SK-N-SH treated with all-trans-retinoic acid at 6 μM for 48 hours (cell line): Measurements from ENCODE around the gene PIWIL4.
"Not testable (repeated sequence)": the region's sequence is repeated elsewhere in the genome, so short reads cannot be mapped to it uniquely, and the experiment has no call there.

Experiments used
- ATAC-seq: fragments of 200-7000 bp; cut with Tn5 transposase; 3 replicates; pipeline ENCODE4 v1.9.1; 2020; ENCODE audit warnings: mild to moderate bottlenecking, moderate library complexity
- ARNTL ChIP-seq: fragments of 450-650 bp; formaldehyde crosslinking; IDR thresholded peaks from 2 replicates; pipeline ENCODE4 v1.5.0; 2020; ENCODE audit warnings: low read depth, mild to moderate bottlenecking, moderate library complexity, borderline replicate concordance
- CSDC2 ChIP-seq: fragments of 250-450 bp; sonication (Bioruptor Pico); IDR thresholded peaks from 2 replicates; pipeline ENCODE4 v1.5.0; 2020; ENCODE audit warnings: mild to moderate bottlenecking, moderate library complexity
- ESRRG ChIP-seq: fragments of 250-450 bp; sonication (Bioruptor Pico); IDR thresholded peaks from 2 replicates; pipeline ENCODE4 v1.6.1; 2021; ENCODE audit warnings: mild to moderate bottlenecking
- GLIS3 ChIP-seq: fragments of 250-450 bp; sonication (Bioruptor Pico); IDR thresholded peaks from 2 replicates; pipeline ENCODE4 v1.5.0; 2020; ENCODE audit warnings: mild to moderate bottlenecking, moderate library complexity
- OSR1 ChIP-seq: fragments of 250-450 bp; sonication (Bioruptor Pico); IDR thresholded peaks from 2 replicates; pipeline ENCODE4 v1.8.0; 2022; ENCODE audit warnings: moderate library complexity, mild to moderate bottlenecking, inconsistent platforms
- PPARA ChIP-seq: fragments of 250-450 bp; sonication (Bioruptor Pico); IDR thresholded peaks from 2 replicates; pipeline ENCODE4 v1.5.0; 2020; ENCODE audit warnings: mild to moderate bottlenecking, borderline replicate concordance
- RARB ChIP-seq: fragments of 250-450 bp; sonication (Bioruptor Pico); IDR thresholded peaks from 2 replicates; pipeline ENCODE4 v1.8.0; 2021; ENCODE audit warnings: mild to moderate bottlenecking, moderate library complexity
- SNAI2 ChIP-seq: fragments of 250-450 bp; sonication (Bioruptor Pico); IDR thresholded peaks from 2 replicates; pipeline ENCODE4 v1.5.0; 2020; ENCODE audit warnings: mild to moderate bottlenecking, moderate library complexity
- TCF4 ChIP-seq: fragments of 250-450 bp; sonication (Bioruptor Pico); IDR thresholded peaks from 2 replicates; pipeline ENCODE4 v1.8.0; 2021; ENCODE audit warnings: mild to moderate bottlenecking, moderate library complexity, borderline replicate concordance
- TOX ChIP-seq: fragments of 250-450 bp; sonication (Bioruptor Pico); IDR thresholded peaks from 2 replicates; pipeline ENCODE4 v1.8.0; 2021; ENCODE audit warnings: mild to moderate bottlenecking, moderate library complexity, borderline replicate concordance
- ZC3H10 ChIP-seq: fragments of 250-450 bp; sonication (Bioruptor Pico); IDR thresholded peaks from 2 replicates; pipeline ENCODE4 v1.5.1; 2021; ENCODE audit warnings: mild to moderate bottlenecking, moderate library complexity
- ZFP3 ChIP-seq: fragments of 250-450 bp; sonication (Bioruptor Pico); IDR thresholded peaks from 2 replicates; pipeline ENCODE4 v1.5.0; 2020; ENCODE audit warnings: mild to moderate bottlenecking, moderate library complexity
- ZFP30 ChIP-seq: fragments of 450-650 bp; formaldehyde crosslinking; IDR thresholded peaks from 2 replicates; pipeline ENCODE4 v1.5.0; 2022; ENCODE audit warnings: mild to moderate bottlenecking, moderate library complexity
- ZNF565 ChIP-seq: fragments of 450-650 bp; formaldehyde crosslinking; conservative IDR thresholded peaks from 2 replicates; pipeline ENCODE4 v1.5.0; 2020; ENCODE audit warnings: low read depth, mild to moderate bottlenecking, moderate library complexity
- ZNF70 ChIP-seq: fragments of 450-650 bp; formaldehyde crosslinking; IDR thresholded peaks from 2 replicates; pipeline ENCODE4 v1.5.0; 2020; ENCODE audit warnings: mild to moderate bottlenecking, moderate library complexity
- ZNF8 ChIP-seq: fragments of 450-650 bp; formaldehyde crosslinking; IDR thresholded peaks from 2 replicates; pipeline ENCODE4 v1.5.0; 2020; ENCODE audit warnings: mild to moderate bottlenecking, moderate library complexity
- TF ChIP-seq, protein P1 (sequence below): fragments of 250-450 bp; sonication (Bioruptor Pico); IDR thresholded peaks from 2 replicates; pipeline ENCODE4 v1.8.0; 2020; ENCODE audit warnings: mild to moderate bottlenecking, moderate library complexity, borderline replicate concordance
- TF ChIP-seq, protein P2 (sequence below): fragments of 250-450 bp; sonication (Bioruptor Pico); IDR thresholded peaks from 2 replicates; pipeline ENCODE4 v1.5.1; 2021; ENCODE audit warnings: mild to moderate bottlenecking, moderate library complexity
- TF ChIP-seq, protein P3 (sequence below): fragments of 250-450 bp; sonication (Bioruptor Pico); IDR thresholded peaks from 2 replicates; pipeline ENCODE4 v1.5.1; 2020; ENCODE audit warnings: low read depth, mild to moderate bottlenecking, moderate library complexity
- TF ChIP-seq, protein P4 (sequence below): fragments of 250-450 bp; sonication (Bioruptor Pico); IDR thresholded peaks from 2 replicates; pipeline ENCODE4 v1.5.0; 2020; ENCODE audit warnings: mild to moderate bottlenecking, moderate library complexity
- TF ChIP-seq, protein P5 (sequence below): fragments of 250-450 bp; sonication (Bioruptor Pico); IDR thresholded peaks from 2 replicates; pipeline ENCODE4 v1.8.0; 2021; ENCODE audit warnings: low read depth, mild to moderate bottlenecking, moderate library complexity, borderline replicate concordance

PIWIL4 gene

GRCh38 chr11:94638301-94638901 is 71.2 kb downstream of the PIWIL4 start:
- TF ChIP-seq ARNTL (CRISPR knock-in tag) (no peak), OSR1 (CRISPR knock-in tag) (no peak), TOX (CRISPR knock-in tag) (no peak), ZNF8 (CRISPR knock-in tag) (no peak), GLIS3 (CRISPR knock-in tag) (no peak), PPARA (CRISPR knock-in tag) (no peak), ZNF70 (CRISPR knock-in tag) (no peak), ZNF565 (no peak), ZC3H10 (no peak), TCF4 (CRISPR knock-in tag) (no peak)
- no peak; the same call in 2 of the 3 replicates for ATAC-seq

GRCh38 chr11:94638902-94639373 is 71.8 kb downstream of the PIWIL4 start:
- TF ChIP-seq CSDC2 (CRISPR knock-in tag) (no peak), RARB (CRISPR knock-in tag) (no peak), SNAI2 (CRISPR knock-in tag) (no peak), ZFP3 (CRISPR knock-in tag) (no peak)
- peak; percentile 20; the same call in 2 of the 3 replicates for ATAC-seq

DNA sequence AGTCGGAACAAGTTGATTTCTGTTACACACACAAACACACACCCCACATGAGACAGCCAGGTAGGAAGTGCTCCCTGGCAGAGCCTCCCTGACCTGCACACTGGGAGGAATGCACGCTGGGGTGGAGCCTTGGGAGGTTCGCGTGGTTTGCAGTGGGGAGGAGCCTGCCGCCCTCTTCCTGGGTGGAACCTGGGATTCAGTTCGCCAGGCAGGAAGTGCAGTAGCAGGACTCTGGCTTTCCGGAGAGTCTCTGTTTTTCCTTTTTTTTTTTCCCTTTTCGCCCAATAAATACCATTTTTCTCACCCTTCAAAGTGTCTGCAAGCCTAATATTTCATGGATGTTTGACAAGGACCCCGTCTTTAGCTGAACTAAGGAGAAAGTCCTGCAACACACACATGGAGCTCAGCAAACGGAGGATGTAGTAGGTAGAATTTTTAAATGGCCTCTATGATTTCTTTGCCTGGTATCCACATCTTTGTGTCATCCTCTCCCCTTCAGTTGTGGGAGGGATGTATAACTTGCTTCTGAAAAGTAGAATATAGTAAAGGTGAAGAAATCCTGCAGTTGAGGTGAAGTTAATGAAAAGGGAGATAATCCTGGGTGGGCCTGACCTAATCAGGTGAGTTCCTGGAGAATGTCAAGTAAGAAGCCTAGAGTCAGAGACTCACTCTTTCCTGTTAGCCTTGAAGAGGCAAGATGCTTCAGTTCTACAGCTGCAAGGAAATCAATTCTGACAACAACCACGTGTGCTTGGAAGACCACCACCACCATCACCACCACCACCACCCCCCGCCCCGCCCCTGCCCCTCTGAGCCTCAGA is 72.9 kb downstream of the PIWIL4 start:
- TF ChIP-seq ESRRG (CRISPR knock-in tag) (no peak), ZFP3 (CRISPR knock-in tag) (no peak), ZC3H10 (no peak), ZFP30 (no peak), ZNF70 (CRISPR knock-in tag) (no peak), ZNF565 (no peak)
- TF ChIP-seq, protein P1, sequence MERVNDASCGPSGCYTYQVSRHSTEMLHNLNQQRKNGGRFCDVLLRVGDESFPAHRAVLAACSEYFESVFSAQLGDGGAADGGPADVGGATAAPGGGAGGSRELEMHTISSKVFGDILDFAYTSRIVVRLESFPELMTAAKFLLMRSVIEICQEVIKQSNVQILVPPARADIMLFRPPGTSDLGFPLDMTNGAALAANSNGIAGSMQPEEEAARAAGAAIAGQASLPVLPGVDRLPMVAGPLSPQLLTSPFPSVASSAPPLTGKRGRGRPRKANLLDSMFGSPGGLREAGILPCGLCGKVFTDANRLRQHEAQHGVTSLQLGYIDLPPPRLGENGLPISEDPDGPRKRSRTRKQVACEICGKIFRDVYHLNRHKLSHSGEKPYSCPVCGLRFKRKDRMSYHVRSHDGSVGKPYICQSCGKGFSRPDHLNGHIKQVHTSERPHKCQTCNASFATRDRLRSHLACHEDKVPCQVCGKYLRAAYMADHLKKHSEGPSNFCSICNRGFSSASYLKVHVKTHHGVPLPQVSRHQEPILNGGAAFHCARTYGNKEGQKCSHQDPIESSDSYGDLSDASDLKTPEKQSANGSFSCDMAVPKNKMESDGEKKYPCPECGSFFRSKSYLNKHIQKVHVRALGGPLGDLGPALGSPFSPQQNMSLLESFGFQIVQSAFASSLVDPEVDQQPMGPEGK = no peak
- TF ChIP-seq, protein P2, sequence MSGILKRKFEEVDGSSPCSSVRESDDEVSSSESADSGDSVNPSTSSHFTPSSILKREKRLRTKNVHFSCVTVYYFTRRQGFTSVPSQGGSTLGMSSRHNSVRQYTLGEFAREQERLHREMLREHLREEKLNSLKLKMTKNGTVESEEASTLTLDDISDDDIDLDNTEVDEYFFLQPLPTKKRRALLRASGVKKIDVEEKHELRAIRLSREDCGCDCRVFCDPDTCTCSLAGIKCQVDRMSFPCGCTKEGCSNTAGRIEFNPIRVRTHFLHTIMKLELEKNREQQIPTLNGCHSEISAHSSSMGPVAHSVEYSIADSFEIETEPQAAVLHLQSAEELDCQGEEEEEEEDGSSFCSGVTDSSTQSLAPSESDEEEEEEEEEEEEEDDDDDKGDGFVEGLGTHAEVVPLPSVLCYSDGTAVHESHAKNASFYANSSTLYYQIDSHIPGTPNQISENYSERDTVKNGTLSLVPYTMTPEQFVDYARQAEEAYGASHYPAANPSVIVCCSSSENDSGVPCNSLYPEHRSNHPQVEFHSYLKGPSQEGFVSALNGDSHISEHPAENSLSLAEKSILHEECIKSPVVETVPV (CRISPR knock-in tag) = no peak
- TF ChIP-seq, all 23 proteins: peak for 0
- no peak for ATAC-seq

- TF ChIP-seq, protein P3, sequence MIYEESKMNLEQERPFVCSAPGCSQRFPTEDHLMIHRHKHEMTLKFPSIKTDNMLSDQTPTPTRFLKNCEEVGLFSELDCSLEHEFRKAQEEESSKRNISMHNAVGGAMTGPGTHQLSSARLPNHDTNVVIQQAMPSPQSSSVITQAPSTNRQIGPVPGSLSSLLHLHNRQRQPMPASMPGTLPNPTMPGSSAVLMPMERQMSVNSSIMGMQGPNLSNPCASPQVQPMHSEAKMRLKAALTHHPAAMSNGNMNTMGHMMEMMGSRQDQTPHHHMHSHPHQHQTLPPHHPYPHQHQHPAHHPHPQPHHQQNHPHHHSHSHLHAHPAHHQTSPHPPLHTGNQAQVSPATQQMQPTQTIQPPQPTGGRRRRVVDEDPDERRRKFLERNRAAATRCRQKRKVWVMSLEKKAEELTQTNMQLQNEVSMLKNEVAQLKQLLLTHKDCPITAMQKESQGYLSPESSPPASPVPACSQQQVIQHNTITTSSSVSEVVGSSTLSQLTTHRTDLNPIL (CRISPR knock-in tag) = no peak
- TF ChIP-seq RARB (CRISPR knock-in tag) = no peak
- TF ChIP-seq, protein P2 (CRISPR knock-in tag) = no peak
- TF ChIP-seq TCF4 (CRISPR knock-in tag) = no peak
- no peak for TF ChIP-seq PPARA (CRISPR knock-in tag)
- TF ChIP-seq GLIS3 (CRISPR knock-in tag) = no peak
- TF ChIP-seq ZFP3 (CRISPR knock-in tag) = no peak
- no peak for TF ChIP-seq ZNF565
- no peak for TF ChIP-seq CSDC2 (CRISPR knock-in tag)
- TF ChIP-seq, protein P4, sequence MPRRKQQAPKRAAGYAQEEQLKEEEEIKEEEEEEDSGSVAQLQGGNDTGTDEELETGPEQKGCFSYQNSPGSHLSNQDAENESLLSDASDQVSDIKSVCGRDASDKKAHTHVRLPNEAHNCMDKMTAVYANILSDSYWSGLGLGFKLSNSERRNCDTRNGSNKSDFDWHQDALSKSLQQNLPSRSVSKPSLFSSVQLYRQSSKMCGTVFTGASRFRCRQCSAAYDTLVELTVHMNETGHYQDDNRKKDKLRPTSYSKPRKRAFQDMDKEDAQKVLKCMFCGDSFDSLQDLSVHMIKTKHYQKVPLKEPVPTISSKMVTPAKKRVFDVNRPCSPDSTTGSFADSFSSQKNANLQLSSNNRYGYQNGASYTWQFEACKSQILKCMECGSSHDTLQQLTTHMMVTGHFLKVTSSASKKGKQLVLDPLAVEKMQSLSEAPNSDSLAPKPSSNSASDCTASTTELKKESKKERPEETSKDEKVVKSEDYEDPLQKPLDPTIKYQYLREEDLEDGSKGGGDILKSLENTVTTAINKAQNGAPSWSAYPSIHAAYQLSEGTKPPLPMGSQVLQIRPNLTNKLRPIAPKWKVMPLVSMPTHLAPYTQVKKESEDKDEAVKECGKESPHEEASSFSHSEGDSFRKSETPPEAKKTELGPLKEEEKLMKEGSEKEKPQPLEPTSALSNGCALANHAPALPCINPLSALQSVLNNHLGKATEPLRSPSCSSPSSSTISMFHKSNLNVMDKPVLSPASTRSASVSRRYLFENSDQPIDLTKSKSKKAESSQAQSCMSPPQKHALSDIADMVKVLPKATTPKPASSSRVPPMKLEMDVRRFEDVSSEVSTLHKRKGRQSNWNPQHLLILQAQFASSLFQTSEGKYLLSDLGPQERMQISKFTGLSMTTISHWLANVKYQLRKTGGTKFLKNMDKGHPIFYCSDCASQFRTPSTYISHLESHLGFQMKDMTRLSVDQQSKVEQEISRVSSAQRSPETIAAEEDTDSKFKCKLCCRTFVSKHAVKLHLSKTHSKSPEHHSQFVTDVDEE (CRISPR knock-in tag) = no peak
- TF ChIP-seq, protein P5, sequence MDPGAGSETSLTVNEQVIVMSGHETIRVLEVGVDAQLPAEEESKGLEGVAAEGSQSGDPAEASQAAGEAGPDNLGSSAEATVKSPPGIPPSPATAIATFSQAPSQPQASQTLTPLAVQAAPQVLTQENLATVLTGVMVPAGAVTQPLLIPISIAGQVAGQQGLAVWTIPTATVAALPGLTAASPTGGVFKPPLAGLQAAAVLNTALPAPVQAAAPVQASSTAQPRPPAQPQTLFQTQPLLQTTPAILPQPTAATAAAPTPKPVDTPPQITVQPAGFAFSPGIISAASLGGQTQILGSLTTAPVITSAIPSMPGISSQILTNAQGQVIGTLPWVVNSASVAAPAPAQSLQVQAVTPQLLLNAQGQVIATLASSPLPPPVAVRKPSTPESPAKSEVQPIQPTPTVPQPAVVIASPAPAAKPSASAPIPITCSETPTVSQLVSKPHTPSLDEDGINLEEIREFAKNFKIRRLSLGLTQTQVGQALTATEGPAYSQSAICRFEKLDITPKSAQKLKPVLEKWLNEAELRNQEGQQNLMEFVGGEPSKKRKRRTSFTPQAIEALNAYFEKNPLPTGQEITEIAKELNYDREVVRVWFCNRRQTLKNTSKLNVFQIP (CRISPR knock-in tag) = no peak
- no peak for ATAC-seq
Observed at GRCh38 chr11:94641167-94641761, 74.1 kb downstream of the PIWIL4 start.

DNA sequence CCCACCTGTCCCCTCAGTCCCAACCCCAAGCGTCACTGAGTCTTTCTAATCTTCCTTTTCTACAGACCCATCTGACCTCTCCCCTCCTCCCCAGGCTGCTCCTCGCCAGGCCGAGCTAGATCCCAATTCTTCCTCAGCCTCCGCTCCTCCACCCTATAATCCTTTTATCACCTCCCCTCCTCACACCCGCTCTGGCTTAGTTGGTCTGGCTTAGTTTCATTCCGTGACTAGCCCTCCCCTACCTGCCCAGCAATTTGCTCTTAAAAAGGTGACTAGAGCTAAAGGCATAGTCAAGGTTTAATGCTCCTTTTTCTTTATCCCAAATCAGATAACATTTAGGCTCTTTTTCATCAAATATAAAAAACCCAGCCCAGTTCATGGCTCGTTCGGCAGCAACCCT is 76.0 kb downstream of the PIWIL4 start:
- ATAC-seq = not testable (repeated sequence)
